ENCODE measurements around the gene VMP1.

Gene VMP1

GRCh38 chr17:59858167-59858816 is 150.8 kb downstream of the VMP1 start:
- TF ChIP-seq, protein P1, sequence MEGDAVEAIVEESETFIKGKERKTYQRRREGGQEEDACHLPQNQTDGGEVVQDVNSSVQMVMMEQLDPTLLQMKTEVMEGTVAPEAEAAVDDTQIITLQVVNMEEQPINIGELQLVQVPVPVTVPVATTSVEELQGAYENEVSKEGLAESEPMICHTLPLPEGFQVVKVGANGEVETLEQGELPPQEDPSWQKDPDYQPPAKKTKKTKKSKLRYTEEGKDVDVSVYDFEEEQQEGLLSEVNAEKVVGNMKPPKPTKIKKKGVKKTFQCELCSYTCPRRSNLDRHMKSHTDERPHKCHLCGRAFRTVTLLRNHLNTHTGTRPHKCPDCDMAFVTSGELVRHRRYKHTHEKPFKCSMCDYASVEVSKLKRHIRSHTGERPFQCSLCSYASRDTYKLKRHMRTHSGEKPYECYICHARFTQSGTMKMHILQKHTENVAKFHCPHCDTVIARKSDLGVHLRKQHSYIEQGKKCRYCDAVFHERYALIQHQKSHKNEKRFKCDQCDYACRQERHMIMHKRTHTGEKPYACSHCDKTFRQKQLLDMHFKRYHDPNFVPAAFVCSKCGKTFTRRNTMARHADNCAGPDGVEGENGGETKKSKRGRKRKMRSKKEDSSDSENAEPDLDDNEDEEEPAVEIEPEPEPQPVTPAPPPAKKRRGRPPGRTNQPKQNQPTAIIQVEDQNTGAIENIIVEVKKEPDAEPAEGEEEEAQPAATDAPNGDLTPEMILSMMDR (IDR thresholded peaks at IDR 0.05; ENCODE audit: low read depth, low read length, poor library complexity, severe bottlenecking): no peak
- no peak for TF ChIP-seq EZH2phosphoT487 (IDR thresholded peaks at IDR 0.05; ENCODE audit: borderline replicate concordance, low read length)
- Histone ChIP-seq H3K9me2 (replicated peaks; ENCODE audit: control insufficient read depth, low read length) (no peaks in the 10 kb centered on the region), H3K4me3 (ENCODE audit: low read length) (no peak overlapping the region), H3K36me3 (ENCODE audit: control insufficient read depth, low read length) (peaks cover 5% of the 10 kb centered on the region), H3K9me3 (ENCODE audit: control insufficient read depth, insufficient read depth, low read length) (no peaks in the 10 kb centered on the region), H3K79me2 (ENCODE audit: control insufficient read depth, low read length) (peaks cover 15% of the 10 kb centered on the region; the same call in 1 of the 2 replicates), H3K4me1 (ENCODE audit: control insufficient read depth, low read length) (peaks cover 8% of the 10 kb centered on the region), H3K27ac (ENCODE audit: low read depth, low read length) (no peak overlapping the region), H3K4me2 (ENCODE audit: low read length) (no peak overlapping the region), H3K27me3 (ENCODE audit: control insufficient read depth, low read length) (no peaks in the 10 kb centered on the region), H3F3A (ENCODE audit: control insufficient read depth, insufficient read depth) (peaks cover 6% of the 10 kb centered on the region), H4K20me1 (ENCODE audit: control insufficient read depth, insufficient read depth, low read depth, low read length) (no peaks in the 10 kb centered on the region)

DNA sequence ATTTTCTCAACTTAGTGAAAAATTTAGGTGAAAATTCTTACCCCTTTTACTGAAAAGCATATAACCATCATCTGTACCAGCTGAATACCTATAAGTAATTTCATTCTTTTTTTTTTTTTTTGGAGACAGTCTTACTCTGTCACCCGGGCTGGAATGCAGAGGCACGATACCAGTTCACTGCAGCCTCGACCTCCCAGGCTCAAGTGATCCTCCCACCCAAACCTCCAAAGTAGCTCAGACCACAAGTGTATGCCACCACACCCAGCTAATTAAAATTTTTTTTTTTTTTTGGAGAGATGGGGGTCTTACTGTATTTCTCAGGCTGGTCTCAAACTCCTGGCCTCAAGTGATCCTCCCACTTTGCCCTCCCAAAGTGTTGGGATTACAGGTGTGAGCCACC is 151.5 kb downstream of the VMP1 start:
- no peak for TF ChIP-seq EZH2phosphoT487 (IDR thresholded peaks at IDR 0.05; ENCODE audit: borderline replicate concordance, low read length)
- TF ChIP-seq, protein P1 (IDR thresholded peaks at IDR 0.05; ENCODE audit: low read depth, low read length, poor library complexity, severe bottlenecking): no peak
- peaks cover 2% of the 10 kb centered on the region for H3K4me1 ChIP-seq (ENCODE audit: control insufficient read depth, low read length)
- H3K79me2 ChIP-seq (ENCODE audit: control insufficient read depth, low read length): peaks cover 9% of the 10 kb centered on the region; the same call in 1 of the 2 replicates
- H3K9me2 ChIP-seq (replicated peaks; ENCODE audit: control insufficient read depth, low read length): no peaks in the 10 kb centered on the region
- peaks cover 5% of the 10 kb centered on the region for H3K36me3 ChIP-seq (ENCODE audit: control insufficient read depth, low read length)
- H3K27me3 ChIP-seq (ENCODE audit: control insufficient read depth, low read length): no peaks in the 10 kb centered on the region
- H4K20me1 ChIP-seq (ENCODE audit: control insufficient read depth, insufficient read depth, low read depth, low read length): no peaks in the 10 kb centered on the region
- no peak overlapping the region for H3K27ac ChIP-seq (ENCODE audit: low read depth, low read length)
- H3K4me2 ChIP-seq (ENCODE audit: low read length): no peak overlapping the region
- H3K4me3 ChIP-seq (ENCODE audit: low read length): no peak overlapping the region
- no peaks in the 10 kb centered on the region for H3K9me3 ChIP-seq (ENCODE audit: control insufficient read depth, insufficient read depth, low read length)
- peaks cover 6% of the 10 kb centered on the region for H3F3A ChIP-seq (ENCODE audit: control insufficient read depth, insufficient read depth)

GRCh38 chr17:59859444-59860025 is 152.1 kb downstream of the VMP1 start:
- H3F3A ChIP-seq (ENCODE audit: control insufficient read depth, insufficient read depth): peaks cover 6% of the 10 kb centered on the region
- H3K27ac ChIP-seq (ENCODE audit: low read depth, low read length): no peak overlapping the region
- peaks cover 5% of the 10 kb centered on the region for H3K36me3 ChIP-seq (ENCODE audit: control insufficient read depth, low read length)
- no peaks in the 10 kb centered on the region for H3K4me1 ChIP-seq (ENCODE audit: control insufficient read depth, low read length)
- H4K20me1 ChIP-seq (ENCODE audit: control insufficient read depth, insufficient read depth, low read depth, low read length): no peaks in the 10 kb centered on the region
- H3K4me3 ChIP-seq (ENCODE audit: low read length): no peak overlapping the region
- no peaks in the 10 kb centered on the region for H3K9me3 ChIP-seq (ENCODE audit: control insufficient read depth, insufficient read depth, low read length)
- H3K4me2 ChIP-seq (ENCODE audit: low read length): no peak overlapping the region
- H3K27me3 ChIP-seq (ENCODE audit: control insufficient read depth, low read length): no peaks in the 10 kb centered on the region
- H3K79me2 ChIP-seq (ENCODE audit: control insufficient read depth, low read length): peaks cover 8% of the 10 kb centered on the region; the same call in 1 of the 2 replicates
- TF ChIP-seq, protein P1 (IDR thresholded peaks at IDR 0.05; ENCODE audit: low read depth, low read length, poor library complexity, severe bottlenecking): peak; percentile 51
- no peak for TF ChIP-seq EZH2phosphoT487 (IDR thresholded peaks at IDR 0.05; ENCODE audit: borderline replicate concordance, low read length)
- H3K9me2 ChIP-seq (replicated peaks; ENCODE audit: control insufficient read depth, low read length): no peaks in the 10 kb centered on the region
